Caco-2 (cell line): Measurements from ENCODE around the gene ELMO1. TPM values are rescaled to one million over a fixed set of nuclear protein-coding genes. Genes with fewer than 3 reads are reported as not detected.

Experiments
- BruUV-seq: library from RNA; stranded (reverse); fragments of 400-500 nt; replicated peaks from 2 replicates; lab custom pipeline; 2021; lab: Mats Ljungman, UMichigan
- CTCF ChIA-PET: fragments of 300-600 bp; sonication (Branson Sonifier 250); formaldehyde crosslinking; loops from one replicate; lab custom pipeline; 2022; ENCODE audit warnings: antibody characterized with exemption; lab: Charles Lee
- POLR2A ChIA-PET: fragments of 300-600 bp; sonication (Branson Sonifier 250); formaldehyde crosslinking; loops from one replicate; lab custom pipeline; 2022; ENCODE audit warnings: antibody characterized with exemption; lab: Charles Lee
- DNase-seq, 2 experiments: peaks; one replicate each; pipeline versions ENCODE4 v3.0.0 to v3.0.0-alpha.2; 2020 to 2022
- H3K27me3 ChIP-seq: replicated peaks from 2 replicates; pipeline ENCODE4 v1.6.0; 2011; ENCODE audit warnings: low read length; ENCODE audit not compliant: control insufficient read depth, insufficient read depth
- H3K36me3 ChIP-seq: 2 replicates; pipeline ENCODE4 v1.5.1; 2011; ENCODE audit warnings: low read length; ENCODE audit not compliant: control insufficient read depth, insufficient read depth
- H3K4me1 ChIP-seq: fragments of 250-450 bp; sonication (Bioruptor Pico); 2 replicates; pipeline ENCODE4 v1.5.1; 2020; ENCODE audit warnings: mild to moderate bottlenecking
- H3K4me3 ChIP-seq: 2 replicates; pipeline ENCODE4 v1.5.1; 2011; ENCODE audit warnings: low read depth, mild to moderate bottlenecking, control low read depth, low read length
- H3K9me3 ChIP-seq: fragments of 250-450 bp; sonication (Bioruptor Pico); 2 replicates; pipeline ENCODE4 v1.5.1; 2020; ENCODE audit warnings: mild to moderate bottlenecking, moderate library complexity
- H3K27ac Mint-ChIP-seq: one replicate; pipeline ENCODE4 v1.8.0; 2022; ENCODE audit warnings: mixed read lengths; ENCODE audit not compliant: unreplicated experiment
- H3K27me3 Mint-ChIP-seq: one replicate; pipeline ENCODE4 v1.8.0; 2022; ENCODE audit warnings: mixed read lengths; ENCODE audit not compliant: insufficient read depth, unreplicated experiment
- H3K36me3 Mint-ChIP-seq: one replicate; pipeline ENCODE4 v1.8.0; 2022; ENCODE audit warnings: mild to moderate bottlenecking, mixed read lengths; ENCODE audit not compliant: insufficient read depth, unreplicated experiment
- H3K4me1 Mint-ChIP-seq: one replicate; pipeline ENCODE4 v1.8.0; 2022; ENCODE audit warnings: low read depth, mixed read lengths; ENCODE audit not compliant: unreplicated experiment
- H3K4me3 Mint-ChIP-seq: one replicate; pipeline ENCODE4 v1.8.0; 2022; ENCODE audit warnings: mild to moderate bottlenecking, moderate library complexity, mixed read lengths; ENCODE audit not compliant: unreplicated experiment
- H3K9me3 Mint-ChIP-seq: one replicate; pipeline ENCODE4 v1.8.0; 2022; ENCODE audit warnings: mixed read lengths; ENCODE audit not compliant: unreplicated experiment
- intact Hi-C: fragments of 100-400 bp; cut with micrococcal nuclease; formaldehyde crosslinking; loops from one replicate; pipeline ENCODE4 v1.10.0; 2022; ENCODE audit not compliant: unreplicated experiment
- total RNA-seq: library from RNA; stranded (reverse); gene quantifications from 2 replicates; pipeline ENCODE4 v1.2.3, GENCODE V29; 2022
- TF ChIP-seq, protein P1 (sequence below), 2 experiments: fragments of 200-600 bp in 1 of 2; IDR thresholded peaks; 1 replicate in 1 of 2; 2 replicates in 1 of 2; pipeline versions ENCODE4 v1.5.1 to v1.8.0; 2011 to 2022; ENCODE audit warnings: antibody characterized with exemption in 1 of 2, control low read depth in 1 of 2, inconsistent platforms in 1 of 2, low read depth in 1 of 2, low read length in 1 of 2, mild to moderate bottlenecking in 1 of 2, moderate library complexity in 1 of 2; ENCODE audit not compliant: insufficient read depth in 1 of 2, severe bottlenecking in 1 of 2, unreplicated experiment in 1 of 2

ELMO1 gene
- total RNA-seq, 1 experiment from 2014 or later: 0.14 TPM

- Histone ChIP-seq H3K27me3 (no peaks in the 10 kb centered on the region), H3K9me3 (no peaks in the 10 kb centered on the region), H3K36me3 (no peaks in the 10 kb centered on the region), H3K4me1 (no peaks in the 10 kb centered on the region), H3K4me3 (peak overlapping the region; percentile 28)
- BruUV-seq: no TSS peak
- DNase-seq: no peak
- peaks cover 14% of the 10 kb centered on the region for H3K27me3 Mint-ChIP-seq
- H3K9me3 Mint-ChIP-seq: no peaks in the 10 kb centered on the region
- no peaks in the 10 kb centered on the region for H3K36me3 Mint-ChIP-seq
- ChIA-PET POLR2A (no interaction called here), CTCF (no interaction called here)
- H3K27ac Mint-ChIP-seq: no peak overlapping the region
- intact Hi-C loops: no loop called here
- H3K4me3 Mint-ChIP-seq: peak overlapping the region; percentile 67
- TF ChIP-seq, protein P1, sequence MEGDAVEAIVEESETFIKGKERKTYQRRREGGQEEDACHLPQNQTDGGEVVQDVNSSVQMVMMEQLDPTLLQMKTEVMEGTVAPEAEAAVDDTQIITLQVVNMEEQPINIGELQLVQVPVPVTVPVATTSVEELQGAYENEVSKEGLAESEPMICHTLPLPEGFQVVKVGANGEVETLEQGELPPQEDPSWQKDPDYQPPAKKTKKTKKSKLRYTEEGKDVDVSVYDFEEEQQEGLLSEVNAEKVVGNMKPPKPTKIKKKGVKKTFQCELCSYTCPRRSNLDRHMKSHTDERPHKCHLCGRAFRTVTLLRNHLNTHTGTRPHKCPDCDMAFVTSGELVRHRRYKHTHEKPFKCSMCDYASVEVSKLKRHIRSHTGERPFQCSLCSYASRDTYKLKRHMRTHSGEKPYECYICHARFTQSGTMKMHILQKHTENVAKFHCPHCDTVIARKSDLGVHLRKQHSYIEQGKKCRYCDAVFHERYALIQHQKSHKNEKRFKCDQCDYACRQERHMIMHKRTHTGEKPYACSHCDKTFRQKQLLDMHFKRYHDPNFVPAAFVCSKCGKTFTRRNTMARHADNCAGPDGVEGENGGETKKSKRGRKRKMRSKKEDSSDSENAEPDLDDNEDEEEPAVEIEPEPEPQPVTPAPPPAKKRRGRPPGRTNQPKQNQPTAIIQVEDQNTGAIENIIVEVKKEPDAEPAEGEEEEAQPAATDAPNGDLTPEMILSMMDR (IDR thresholded peaks at IDR 0.05; ENCODE audit: insufficient read depth in 1 of 2, low read depth in 1 of 2, low read length in 1 of 2, severe bottlenecking in 1 of 2, unreplicated experiment in 1 of 2): no peak
- H3K4me1 Mint-ChIP-seq: no peaks in the 10 kb centered on the region
These were observed 541 bp downstream of the ELMO1 start for GRCh38 chr7:37448011-37448635.

- CTCF ChIA-PET: no interaction called here
- intact Hi-C loops: no loop called here
- no peak overlapping the region for H3K27ac Mint-ChIP-seq
These were observed 2.3 kb downstream of the ELMO1 start for GRCh38 chr7:37446371-37446770.

DNA sequence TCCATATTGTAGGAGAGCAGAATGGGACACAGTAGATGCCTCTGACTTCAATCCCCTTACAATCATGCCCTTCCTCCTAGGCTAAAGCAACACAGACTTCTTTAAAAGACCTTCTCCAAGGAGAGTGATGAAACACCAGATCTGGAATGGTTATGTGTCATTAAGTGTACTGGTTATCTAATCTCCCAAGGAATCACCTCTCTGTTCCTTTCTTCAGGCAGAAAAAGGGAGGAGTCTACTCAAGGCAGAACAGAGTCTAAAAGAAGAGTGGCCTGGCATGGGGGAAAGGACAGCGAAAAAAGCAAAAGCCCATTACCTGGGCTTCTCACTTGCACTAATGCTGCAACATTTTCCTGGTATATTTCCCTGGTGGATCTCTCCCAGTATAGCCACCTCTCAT is 2.9 kb downstream of the ELMO1 start:
- Histone ChIP-seq H3K4me1 (no peaks in the 10 kb centered on the region), H3K27me3 (no peaks in the 10 kb centered on the region), H3K9me3 (no peaks in the 10 kb centered on the region), H3K36me3 (no peaks in the 10 kb centered on the region), H3K4me3 (no peak overlapping the region)
- no peak for DNase-seq
- POLR2A ChIA-PET: no interaction called here
- Mint-ChIP-seq H3K27me3 (peaks cover 12% of the 10 kb centered on the region), H3K4me3 (no peak overlapping the region), H3K4me1 (no peaks in the 10 kb centered on the region), H3K9me3 (no peaks in the 10 kb centered on the region), H3K27ac (no peak overlapping the region), H3K36me3 (no peaks in the 10 kb centered on the region)
- TF ChIP-seq, protein P1 (IDR thresholded peaks at IDR 0.05; ENCODE audit: insufficient read depth in 1 of 2, low read depth in 1 of 2, low read length in 1 of 2, severe bottlenecking in 1 of 2, unreplicated experiment in 1 of 2): no peak
- intact Hi-C loops: no loop called here
- BruUV-seq: no TSS peak
- CTCF ChIA-PET: no interaction called here

More at GRCh38 chr7:37446371-37446770, 2.3 kb downstream of the ELMO1 start:
- DNase-seq: no peak
- Mint-ChIP-seq H3K27me3 (peaks cover 9% of the 10 kb centered on the region), H3K4me1 (no peaks in the 10 kb centered on the region), H3K4me3 (no peak overlapping the region), H3K9me3 (no peaks in the 10 kb centered on the region), H3K36me3 (no peaks in the 10 kb centered on the region)
- no TSS peak for BruUV-seq
- TF ChIP-seq, protein P1 (IDR thresholded peaks at IDR 0.05; ENCODE audit: insufficient read depth in 1 of 2, low read depth in 1 of 2, low read length in 1 of 2, severe bottlenecking in 1 of 2, unreplicated experiment in 1 of 2): no peak
- no peaks in the 10 kb centered on the region for H3K36me3 ChIP-seq
- no peak overlapping the region for H3K4me3 ChIP-seq
- H3K4me1 ChIP-seq: no peaks in the 10 kb centered on the region
- H3K9me3 ChIP-seq: no peaks in the 10 kb centered on the region
- POLR2A ChIA-PET: no interaction called here
- H3K27me3 ChIP-seq: no peaks in the 10 kb centered on the region
